NCI-H1092 treated with DMSO at 0.1 percent for 48 hours (cell line): ENCODE data around the gene KMT2C.
A peak's percentile ranks its signal among the peaks of the same experiment; 100 is the strongest.

Experiments used
- DNase-seq: peaks from one replicate; lab custom pipeline; 2025; lab: John Stamatoyannopoulos, UW

KMT2C gene

DNA sequence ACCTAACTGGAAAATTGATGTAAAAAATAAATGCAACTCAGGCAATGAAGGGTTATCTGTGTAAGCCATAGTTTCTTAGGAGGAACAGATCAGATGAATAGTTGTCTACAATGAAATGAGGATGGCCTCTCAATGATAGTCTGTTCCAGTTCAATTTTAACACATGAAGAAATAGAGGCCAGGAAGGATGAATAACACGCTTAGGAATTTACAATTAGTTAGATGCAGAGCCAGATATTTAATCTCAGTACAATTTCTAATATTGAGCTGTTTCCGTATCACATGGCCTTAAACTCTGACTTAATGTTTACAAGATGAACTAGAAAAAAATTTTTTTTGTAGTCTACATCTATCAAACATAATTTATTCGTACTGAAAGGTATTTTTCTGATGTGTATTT, 233.7 kb downstream of the KMT2C start:
- DNase-seq = no peak

DNA sequence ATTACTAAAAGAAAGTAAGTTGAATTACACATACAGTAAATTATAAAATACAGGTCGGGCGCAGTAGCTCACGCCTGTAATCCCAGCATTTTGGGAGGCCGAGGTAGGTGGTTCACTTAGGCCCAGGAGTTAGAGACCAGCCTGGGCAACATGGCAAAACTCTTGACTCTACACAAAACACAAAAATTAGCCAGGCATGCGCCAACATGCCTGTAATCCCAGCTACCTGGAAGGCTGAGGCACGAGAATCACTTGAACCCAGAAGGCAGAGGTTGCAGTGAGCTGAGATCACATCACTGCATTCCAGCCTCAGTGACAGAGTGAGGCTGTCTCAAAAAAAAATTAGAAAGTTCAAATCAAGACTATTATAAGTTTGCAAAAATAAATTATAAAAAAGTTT, 235.4 kb downstream of the KMT2C start:
- DNase-seq = no peak

DNA sequence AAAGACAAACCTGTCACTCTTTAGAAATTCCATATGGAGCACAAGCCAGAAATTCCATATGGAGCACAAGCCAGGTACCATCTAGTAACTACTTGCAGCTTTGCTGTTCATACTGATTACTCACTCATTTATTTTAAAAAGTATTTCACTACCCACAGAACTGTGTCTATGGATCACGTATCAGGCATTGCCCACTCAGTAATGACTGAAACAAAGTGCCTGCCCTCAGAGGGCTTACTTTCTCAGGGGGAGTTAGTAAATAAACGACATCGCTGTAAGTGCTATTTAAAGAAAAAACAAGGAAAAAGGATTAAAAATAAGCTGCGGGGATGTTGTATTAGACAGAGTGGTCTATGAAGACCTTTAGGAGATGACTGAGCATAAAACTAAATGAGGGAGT, 239.4 kb downstream of the KMT2C start:
- no peak for DNase-seq

DNA sequence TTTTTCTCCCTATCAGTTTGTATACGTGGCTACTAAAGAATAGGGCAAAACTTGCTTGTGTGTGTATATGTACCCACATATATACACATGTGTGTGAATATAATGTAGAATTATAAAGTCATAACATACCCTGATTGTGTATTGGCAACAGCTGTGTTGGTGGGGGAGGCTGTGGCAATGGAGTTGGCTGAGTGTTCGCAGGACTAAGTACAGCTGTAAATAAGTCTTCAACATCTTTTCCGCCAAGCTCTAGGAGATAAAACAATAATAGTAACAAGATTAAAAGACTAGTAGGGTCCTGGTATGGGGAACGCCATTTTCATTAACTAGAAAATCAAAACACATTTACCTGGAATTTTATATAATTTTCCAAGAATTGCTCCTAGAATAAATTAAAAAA, 241.9 kb downstream of the KMT2C start:
- no peak for DNase-seq

DNA sequence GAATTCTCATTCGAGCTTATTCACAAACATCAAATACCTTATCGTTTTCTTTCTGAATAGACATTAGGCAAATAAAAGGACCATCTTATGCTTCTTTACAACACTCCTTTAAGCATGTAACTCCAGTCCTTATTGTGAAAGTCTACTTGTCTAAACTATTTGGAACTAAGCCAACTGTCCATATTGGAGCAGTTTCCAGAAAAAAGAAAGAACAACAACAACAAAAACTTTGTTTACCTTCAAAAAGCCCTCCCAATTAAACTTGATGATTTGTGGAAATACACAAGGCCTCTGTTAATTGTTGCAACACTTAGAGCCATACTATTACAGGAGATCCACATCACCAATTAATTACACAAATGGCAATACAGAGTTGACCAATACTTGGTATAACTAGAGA, 246.7 kb downstream of the KMT2C start:
- DNase-seq = no peak

DNA sequence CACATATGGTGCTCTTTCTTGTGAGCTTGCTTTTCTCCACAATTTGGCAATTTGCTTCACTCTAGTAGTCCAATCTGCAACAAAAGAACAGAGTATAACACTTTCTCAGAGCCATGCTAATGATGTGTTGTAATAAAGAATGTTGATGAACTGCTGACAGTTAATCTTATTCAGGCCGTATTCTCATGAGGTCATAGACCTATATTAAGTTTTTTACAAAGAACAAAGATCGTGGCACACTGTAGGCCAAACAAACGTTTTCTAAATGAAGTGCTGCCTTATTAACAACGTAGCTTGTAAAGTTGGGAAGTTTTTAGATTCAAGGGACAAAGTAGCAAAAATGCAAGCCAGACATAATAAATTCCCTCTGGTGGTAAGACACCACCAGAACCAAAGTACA, 250.2 kb downstream of the KMT2C start:
- DNase-seq = no peak

DNA sequence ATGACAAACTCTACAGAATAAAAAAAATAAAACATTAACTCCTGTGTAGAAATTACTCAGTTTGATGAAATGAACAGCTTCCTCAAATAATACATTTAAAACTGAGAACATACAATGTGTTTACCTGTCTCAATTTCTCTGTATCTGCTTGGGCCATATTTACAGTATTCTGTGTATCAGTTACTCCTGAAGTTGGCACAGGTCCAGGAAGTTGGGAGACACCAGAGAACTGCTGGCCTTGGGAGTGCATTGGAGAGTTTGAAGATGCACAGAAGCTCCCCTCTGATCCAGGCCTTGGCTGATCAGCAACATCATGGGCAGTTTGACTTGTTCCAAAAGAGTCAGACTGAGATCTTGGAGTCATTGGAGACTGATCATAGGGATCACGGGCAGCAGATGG, 255.2 kb downstream of the KMT2C start:
- no peak for DNase-seq

DNA sequence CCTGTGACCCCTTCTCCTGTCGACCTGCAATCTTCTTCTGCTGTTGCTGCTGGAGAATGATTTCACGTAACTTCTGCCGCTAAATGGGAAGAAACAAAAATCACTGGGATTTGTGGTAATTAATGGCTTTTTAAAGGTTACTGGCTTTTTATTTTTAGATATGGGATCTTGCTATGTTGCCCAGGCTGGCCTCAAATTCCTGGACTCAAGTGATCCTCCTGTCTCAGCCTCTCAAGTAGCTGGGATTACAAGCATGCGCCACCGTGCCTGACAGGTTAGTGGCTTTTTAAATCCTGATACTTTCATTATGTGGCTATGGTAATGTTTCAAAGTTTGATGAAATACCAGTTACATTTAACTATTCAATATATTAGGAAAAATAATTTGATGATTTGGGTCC, 255.8 kb downstream of the KMT2C start:
- no peak for DNase-seq

GRCh38 chr7:152178405-152179058, 257.3 kb downstream of the KMT2C start:
- no peak for DNase-seq

DNA sequence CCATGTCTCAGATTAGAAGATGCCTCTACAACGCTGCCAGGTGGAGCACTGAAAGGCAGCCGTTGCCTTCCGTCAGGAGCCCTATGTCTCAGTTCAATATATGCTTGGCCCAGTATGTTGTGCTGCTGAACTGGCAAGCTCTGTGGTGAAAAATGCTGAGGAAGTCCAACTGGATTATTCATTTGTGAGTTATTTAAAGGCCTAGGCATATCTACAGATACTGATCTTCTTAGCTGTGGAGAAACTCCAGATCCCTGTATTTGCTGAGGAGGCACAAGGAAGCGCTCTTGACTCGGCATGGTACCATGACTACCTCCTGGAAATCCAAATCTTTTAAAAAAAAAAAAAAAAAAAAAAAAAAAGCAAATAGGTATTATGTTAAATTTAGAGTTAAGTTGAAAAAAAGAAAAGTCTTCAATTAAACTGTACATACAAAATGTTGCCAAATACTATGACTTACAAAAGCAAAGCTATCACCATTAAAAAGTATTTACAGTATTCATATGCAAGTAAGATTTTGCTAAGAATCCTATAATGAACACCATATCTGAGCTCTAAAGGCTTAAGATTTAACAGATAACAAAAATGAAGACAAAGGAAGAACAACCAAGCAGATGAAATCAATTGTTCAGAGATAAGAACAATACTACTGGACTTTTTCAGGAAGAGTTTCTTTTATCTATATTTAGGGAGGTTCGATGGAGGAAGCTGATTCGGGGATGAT, 258.0 kb downstream of the KMT2C start:
- no peak for DNase-seq

DNA sequence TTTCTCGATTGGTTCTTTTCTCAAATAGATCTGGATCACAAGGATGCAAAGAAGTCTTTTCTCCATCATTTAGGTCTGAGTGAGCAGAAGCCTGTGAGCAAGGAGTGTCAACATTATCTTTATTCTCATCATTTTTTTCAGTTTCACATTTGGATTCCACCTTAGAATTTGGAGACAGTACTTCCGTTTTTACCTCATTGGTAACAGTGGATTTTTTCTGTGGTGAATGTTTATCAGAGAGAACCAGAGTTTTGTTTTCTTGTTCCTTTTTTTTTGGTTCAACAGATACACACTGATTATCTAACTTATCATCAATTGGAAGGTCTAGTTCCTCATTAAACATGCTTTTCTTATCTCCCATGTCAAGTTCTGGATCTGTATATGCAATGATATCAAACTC, 259.0 kb downstream of the KMT2C start:
- DNase-seq = no peak

- no peak for DNase-seq
These were observed 262.3 kb downstream of the KMT2C start for GRCh38 chr7:152173372-152174070.

GRCh38 chr7:152162287-152162686, 273.5 kb downstream of the KMT2C start:
- no peak for DNase-seq

DNA sequence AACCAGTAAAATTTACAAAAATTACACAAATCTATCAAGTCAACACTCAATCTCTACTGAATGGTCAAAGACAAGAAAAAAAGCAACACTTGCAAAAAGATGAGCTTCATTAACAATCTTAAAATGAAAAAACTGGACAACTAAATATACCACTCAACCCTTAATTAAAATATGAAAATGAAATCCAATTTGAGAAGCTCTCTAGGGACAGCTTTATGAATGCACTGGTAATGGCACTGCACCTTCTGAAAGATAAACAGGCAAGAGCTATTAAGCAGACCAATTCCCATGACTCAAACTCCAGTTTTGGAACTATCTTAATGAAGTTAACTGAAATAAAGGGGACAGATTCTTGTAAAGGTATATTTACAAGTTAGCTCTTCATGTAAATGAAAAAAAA, 274.6 kb downstream of the KMT2C start:
- DNase-seq = no peak

GRCh38 chr7:152158801-152159587, 276.8 kb downstream of the KMT2C start:
- no peak for DNase-seq

- no peak for DNase-seq
These were observed 283.5 kb downstream of the KMT2C start for GRCh38 chr7:152152267-152152666.

GRCh38 chr7:152149363-152149762, 286.4 kb downstream of the KMT2C start:
- no peak for DNase-seq

- DNase-seq = no peak
These were observed 287.1 kb downstream of the KMT2C start for GRCh38 chr7:152148706-152149105.

DNA sequence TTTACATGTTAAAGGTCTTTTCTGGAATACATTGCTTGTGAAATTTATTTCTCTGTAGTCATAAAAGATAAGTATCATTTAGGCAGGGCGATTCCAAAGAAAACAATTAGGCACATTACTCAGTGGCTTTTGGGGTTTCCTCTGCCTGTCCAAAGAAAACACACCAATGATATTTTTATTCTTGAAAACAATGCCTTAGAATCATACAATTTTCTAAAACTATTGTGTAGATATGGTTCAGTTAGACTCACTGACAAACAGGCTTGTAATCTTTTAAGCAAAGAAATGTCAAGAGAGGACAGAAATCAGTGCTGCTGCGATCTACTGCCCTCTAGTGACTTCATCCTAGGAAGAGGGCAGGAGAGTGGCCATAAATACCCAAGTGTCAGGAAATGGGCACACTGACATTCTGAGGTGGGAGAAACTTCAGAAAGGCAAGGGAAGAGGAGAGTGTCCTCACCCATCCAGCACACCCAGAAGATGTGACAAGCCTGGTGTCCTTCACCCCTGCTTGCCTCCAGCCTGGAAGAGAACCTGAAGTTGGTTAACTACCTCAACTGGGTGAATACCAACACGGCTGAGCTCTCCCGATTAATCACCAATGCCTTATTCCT, 289.8 kb downstream of the KMT2C start:
- DNase-seq = peak; percentile 29

DNA sequence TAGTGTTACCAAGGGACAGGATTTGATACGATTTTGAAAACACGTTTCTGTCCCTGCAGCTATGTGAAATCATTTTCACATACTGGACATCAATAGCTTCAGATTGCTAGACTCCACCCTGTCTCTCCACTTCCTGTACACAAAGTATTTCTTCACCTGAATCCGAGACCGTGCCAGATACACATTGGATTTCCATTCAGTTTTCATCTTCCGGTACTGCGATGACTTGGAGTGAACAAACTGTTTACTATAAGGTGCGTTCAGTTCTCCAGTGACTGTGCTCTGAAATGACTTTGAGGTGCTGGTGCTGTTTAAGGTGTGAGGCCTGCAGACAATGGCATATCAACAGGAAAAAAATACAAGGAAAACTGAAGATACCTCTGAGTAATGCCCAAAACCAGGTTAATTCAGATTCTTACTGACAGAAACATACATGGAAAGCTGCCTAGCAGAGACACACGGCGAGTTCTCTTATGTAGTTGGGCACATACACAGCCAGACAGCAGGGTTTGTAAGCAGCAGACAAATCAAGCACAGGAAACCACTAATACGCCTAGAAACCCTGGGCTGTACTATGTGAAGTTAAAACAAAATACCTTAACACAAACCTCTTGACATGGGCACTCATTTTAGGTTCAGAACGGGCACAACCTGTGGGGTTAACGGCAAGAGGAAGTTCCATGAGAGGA, 291.1 kb downstream of the KMT2C start:
- DNase-seq = no peak

DNA sequence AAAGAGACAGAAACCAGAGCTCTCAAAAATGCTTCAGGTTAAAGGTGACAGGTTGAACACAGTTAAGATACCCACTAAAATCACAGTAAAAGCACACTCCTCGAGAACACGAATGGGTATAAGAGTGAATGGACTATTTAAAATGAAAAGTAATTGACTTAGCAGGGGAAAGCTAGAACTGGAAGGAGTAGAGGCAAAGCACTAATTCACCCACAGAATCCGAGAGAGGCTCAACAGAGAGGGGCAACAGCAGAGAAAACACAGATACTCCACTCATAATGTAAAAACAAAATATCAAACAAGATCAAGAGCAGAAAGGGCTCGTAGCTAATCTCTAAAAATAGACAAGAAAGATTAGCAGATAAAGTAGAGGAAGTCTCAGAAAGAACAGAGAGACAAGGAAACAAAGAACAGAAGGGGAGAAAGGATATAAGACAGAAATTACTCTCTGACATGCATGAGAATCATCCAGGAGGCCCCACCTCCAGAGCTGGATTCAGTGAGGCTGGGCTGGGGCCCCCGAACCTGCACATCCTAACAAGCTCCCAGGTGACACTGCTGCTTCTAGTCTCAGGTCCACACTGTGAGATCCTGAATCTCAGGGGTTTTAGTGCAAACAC, 292.7 kb downstream of the KMT2C start:
- DNase-seq = no peak
